ENCODE data around the gene RAC2. TPM values are rescaled to one million over a fixed set of nuclear protein-coding genes. Genes with fewer than 3 reads are reported as not detected.

Gene RAC2
- total and polyA plus RNA-seq, 4 donors: 16.7 to 217 (median 55.2) TPM

GRCh38 chr22:37242395-37242918 is 1.6 kb downstream of the RAC2 start:
- DNase-seq (no peak), ATAC-seq (ENCODE audit: insufficient read depth, low FRiP score) (peak; percentile 63)
- Histone ChIP-seq H3K9ac (ENCODE audit: insufficient read depth in 1 of 2, low read length in 2 of 2) (no peak overlapping the region), H3K9me3 (ENCODE audit: control insufficient read depth in 4 of 4, insufficient read depth in 3 of 4, low read length in 3 of 4) (no peaks in the 10 kb centered on the region), H3K36me3 (ENCODE audit: control insufficient read depth in 4 of 4, insufficient read depth in 4 of 4, low read length in 4 of 4) (peaks cover 0 to 2% (median 0%) of the 10 kb centered on the region in 4 donors), H3K4me3 (no peak overlapping the region), H3K27me3 (ENCODE audit: control insufficient read depth in 3 of 3, insufficient read depth in 3 of 3, low read length in 2 of 3) (peaks cover 0 to 2% (median 0%) of the 10 kb centered on the region in 3 donors), H3K4me1 (ENCODE audit: control insufficient read depth in 5 of 5, insufficient read depth in 5 of 5, low read length in 5 of 5) (no peaks in the 10 kb centered on the region), H3K27ac (ENCODE audit: low read depth in 1 of 2, low read length in 1 of 2) (peak overlapping the region in 1 of 2 donors; percentile 70)
- TF ChIP-seq, protein P1, sequence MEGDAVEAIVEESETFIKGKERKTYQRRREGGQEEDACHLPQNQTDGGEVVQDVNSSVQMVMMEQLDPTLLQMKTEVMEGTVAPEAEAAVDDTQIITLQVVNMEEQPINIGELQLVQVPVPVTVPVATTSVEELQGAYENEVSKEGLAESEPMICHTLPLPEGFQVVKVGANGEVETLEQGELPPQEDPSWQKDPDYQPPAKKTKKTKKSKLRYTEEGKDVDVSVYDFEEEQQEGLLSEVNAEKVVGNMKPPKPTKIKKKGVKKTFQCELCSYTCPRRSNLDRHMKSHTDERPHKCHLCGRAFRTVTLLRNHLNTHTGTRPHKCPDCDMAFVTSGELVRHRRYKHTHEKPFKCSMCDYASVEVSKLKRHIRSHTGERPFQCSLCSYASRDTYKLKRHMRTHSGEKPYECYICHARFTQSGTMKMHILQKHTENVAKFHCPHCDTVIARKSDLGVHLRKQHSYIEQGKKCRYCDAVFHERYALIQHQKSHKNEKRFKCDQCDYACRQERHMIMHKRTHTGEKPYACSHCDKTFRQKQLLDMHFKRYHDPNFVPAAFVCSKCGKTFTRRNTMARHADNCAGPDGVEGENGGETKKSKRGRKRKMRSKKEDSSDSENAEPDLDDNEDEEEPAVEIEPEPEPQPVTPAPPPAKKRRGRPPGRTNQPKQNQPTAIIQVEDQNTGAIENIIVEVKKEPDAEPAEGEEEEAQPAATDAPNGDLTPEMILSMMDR (IDR thresholded peaks at IDR 0.05; ENCODE audit: control extremely low read depth, extremely low read depth): no peak
- WGBS, 2 donors: 16 to 28% methylated on average over 16 of the region's 16 CpGs

- H3K4me3 ChIP-seq: no peak overlapping the region
- H3K36me3 ChIP-seq (ENCODE audit: control insufficient read depth in 4 of 4, insufficient read depth in 4 of 4, low read length in 4 of 4): peaks cover 0 to 4% (median 0%) of the 10 kb centered on the region in 4 donors
- H3K27me3 ChIP-seq (ENCODE audit: control insufficient read depth in 3 of 3, insufficient read depth in 3 of 3, low read length in 2 of 3): peaks cover 0 to 2% (median 0%) of the 10 kb centered on the region in 3 donors
- H3K27ac ChIP-seq (ENCODE audit: low read depth in 1 of 2, low read length in 1 of 2): peak overlapping the region in 1 of 2 donors; percentile 44
- peaks cover 0 to 2% (median 0%) of the 10 kb centered on the region in 4 donors for H3K9me3 ChIP-seq (ENCODE audit: control insufficient read depth in 4 of 4, insufficient read depth in 3 of 4, low read length in 3 of 4)
- H3K9ac ChIP-seq (ENCODE audit: insufficient read depth in 1 of 2, low read length in 2 of 2): no peak overlapping the region
- WGBS, 2 donors: 35 to 41% methylated on average over 17 to 19 of the region's 19 CpGs
- TF ChIP-seq, protein P1 (IDR thresholded peaks at IDR 0.05; ENCODE audit: control extremely low read depth, extremely low read depth): no peak
- DNase-seq (no peak), ATAC-seq (ENCODE audit: insufficient read depth, low FRiP score) (no peak)
- peaks cover 0 to 2% (median 0%) of the 10 kb centered on the region in 5 donors for H3K4me1 ChIP-seq (ENCODE audit: control insufficient read depth in 5 of 5, insufficient read depth in 5 of 5, low read length in 5 of 5)
These were observed 2.5 kb downstream of the RAC2 start for GRCh38 chr22:37241351-37242142.

GRCh38 chr22:37240941-37241320 is 3.1 kb downstream of the RAC2 start:
- TF ChIP-seq, protein P1 (IDR thresholded peaks at IDR 0.05; ENCODE audit: control extremely low read depth, extremely low read depth): no peak
- peaks cover 0 to 2% (median 0%) of the 10 kb centered on the region in 3 donors for H3K27me3 ChIP-seq (ENCODE audit: control insufficient read depth in 3 of 3, insufficient read depth in 3 of 3, low read length in 2 of 3)
- no peak overlapping the region for H3K4me3 ChIP-seq
- H3K9me3 ChIP-seq (ENCODE audit: control insufficient read depth in 4 of 4, insufficient read depth in 3 of 4, low read length in 3 of 4): peaks cover 0 to 2% (median 0%) of the 10 kb centered on the region in 4 donors
- peak overlapping the region in 1 of 2 donors; percentile 8 for H3K27ac ChIP-seq (ENCODE audit: low read depth in 1 of 2, low read length in 1 of 2)
- ATAC-seq (ENCODE audit: insufficient read depth, low FRiP score) (no peak), DNase-seq (no peak)
- WGBS, 2 donors: 85 to 87% methylated on average over 7 of the region's 7 CpGs
- no peak overlapping the region for H3K9ac ChIP-seq (ENCODE audit: insufficient read depth in 1 of 2, low read length in 2 of 2)
- H3K4me1 ChIP-seq (ENCODE audit: control insufficient read depth in 5 of 5, insufficient read depth in 5 of 5, low read length in 5 of 5): peaks cover 0 to 2% (median 0%) of the 10 kb centered on the region in 5 donors
- peaks cover 0 to 4% (median 0%) of the 10 kb centered on the region in 4 donors for H3K36me3 ChIP-seq (ENCODE audit: control insufficient read depth in 4 of 4, insufficient read depth in 4 of 4, low read length in 4 of 4)

Data from lung (tissue), 12 donors.